HepG2 (cell line): ENCODE measurements around the gene SLC1A4. TPM values are rescaled to one million over a fixed set of nuclear protein-coding genes. Genes with fewer than 3 reads are reported as not detected.

Experiments used
- ASH2L ChIP-seq: fragments of 300-600, 200-600 bp; sonication (generic); IDR thresholded peaks from 2 replicates; pipeline ENCODE4 v1.7.0; 2017; ENCODE audit warnings: low read depth, mild to moderate bottlenecking, moderate library complexity, mixed read lengths, low read length; ENCODE audit not compliant: insufficient read length
- FOXC1 ChIP-seq: sonication (generic); formaldehyde crosslinking; IDR thresholded peaks from 2 replicates; pipeline ENCODE4 v1.8.0; 2022; ENCODE audit warnings: mild to moderate bottlenecking, missing genetic modification reagents, borderline replicate concordance
- GATA4 ChIP-seq: sonication (generic); IDR thresholded peaks from 2 replicates; pipeline ENCODE4 v1.6.1; 2016; ENCODE audit warnings: antibody characterized with exemption, low read depth, borderline replicate concordance
- HNF4G ChIP-seq, 2 experiments: sonication (generic) in 1 of 2; formaldehyde crosslinking in 1 of 2; IDR thresholded peaks; 2 replicates each; pipeline versions ENCODE4 v1.4.0 to v1.6.1; 2011 to 2020; ENCODE audit warnings: borderline replicate concordance in 2 of 2, low read depth in 2 of 2, mild to moderate bottlenecking in 2 of 2, low read length in 1 of 2, missing genetic modification reagents in 1 of 2, moderate library complexity in 1 of 2
- KLF9 ChIP-seq: IDR thresholded peaks from 2 replicates; pipeline ENCODE4 v1.6.1; 2016; ENCODE audit warnings: low read depth
- MXD1 ChIP-seq: sonication (generic); formaldehyde crosslinking; IDR thresholded peaks from 2 replicates; pipeline ENCODE4 v1.4.0; 2020; ENCODE audit warnings: mild to moderate bottlenecking, missing genetic modification reagents
- NFATC3 ChIP-seq: sonication (generic); formaldehyde crosslinking; IDR thresholded peaks from 2 replicates; pipeline ENCODE4 v1.5.1; 2020; ENCODE audit warnings: mild to moderate bottlenecking, missing genetic modification reagents
- NPAS2 ChIP-seq: sonication (generic); formaldehyde crosslinking; IDR thresholded peaks from 2 replicates; pipeline ENCODE4 v1.8.0; 2022; ENCODE audit warnings: mild to moderate bottlenecking, missing genetic modification reagents, borderline replicate concordance
- PHB2 ChIP-seq: fragments of 450-650 bp; IDR thresholded peaks from 2 replicates; pipeline ENCODE4 v1.6.1; 2018; ENCODE audit not compliant: partially characterized antibody
- SATB2 ChIP-seq: sonication (generic); formaldehyde crosslinking; IDR thresholded peaks from 2 replicates; pipeline ENCODE4 v1.5.0; 2020; ENCODE audit warnings: missing genetic modification reagents
- SCMH1 ChIP-seq: sonication (generic); formaldehyde crosslinking; IDR thresholded peaks from 2 replicates; pipeline ENCODE4 v1.9.0; 2021; ENCODE audit warnings: missing genetic modification reagents, mild to moderate bottlenecking, borderline replicate concordance
- SETDB1 ChIP-seq: sonication (generic); formaldehyde crosslinking; IDR thresholded peaks from 2 replicates; pipeline ENCODE4 v1.5.1; 2020; ENCODE audit warnings: missing genetic modification reagents, mild to moderate bottlenecking, borderline replicate concordance
- STAT5B ChIP-seq: sonication (generic); formaldehyde crosslinking; IDR thresholded peaks from 2 replicates; pipeline ENCODE4 v1.4.0; 2020; ENCODE audit warnings: missing genetic modification reagents
- SYNCRIP ChIP-seq: fragments of 200-400 bp; formaldehyde crosslinking; IDR thresholded peaks from 2 replicates; pipeline ENCODE4 v1.6.1; 2018; ENCODE audit warnings: mild to moderate bottlenecking, low read depth, low read length; ENCODE audit not compliant: insufficient read depth
- ZBTB26 ChIP-seq: IDR thresholded peaks from 2 replicates; pipeline ENCODE4 v1.6.1; 2016; ENCODE audit warnings: missing compliant biosample characterization, missing genetic modification reagents, borderline replicate concordance
- ZKSCAN1 ChIP-seq: fragments of 150-350 bp; IDR thresholded peaks from 2 replicates; pipeline ENCODE4 v1.6.1; 2014; ENCODE audit warnings: low read length
- ZNF207 ChIP-seq: fragments of 450-650 bp; IDR thresholded peaks from 2 replicates; pipeline ENCODE4 v1.6.1; 2016; ENCODE audit warnings: antibody characterized with exemption, borderline replicate concordance
- ZNF251 ChIP-seq: sonication (generic); formaldehyde crosslinking; IDR thresholded peaks from 2 replicates; pipeline ENCODE4 v1.9.0; 2021; ENCODE audit warnings: mild to moderate bottlenecking, missing genetic modification reagents
- ZNF83 ChIP-seq: sonication (generic); formaldehyde crosslinking; IDR thresholded peaks from 2 replicates; pipeline ENCODE4 v1.4.0; 2020; ENCODE audit warnings: missing genetic modification reagents, mild to moderate bottlenecking, borderline replicate concordance
- polyA plus RNA-seq, 8 experiments: library from polyadenylated mRNA; depleted of rRNA in 3 of 8; stranded (reverse) in 7 of 8; unstranded in 1 of 8; fragments of >200 nt; fragmentation: Illumina TruSeq in 4 of 8; extraction: Trizol in 4 of 8; gene quantifications; 2 replicates each; pipeline versions ENCODE4 v1.2.1 to v1.2.3, GENCODE V29; 2011 to 2016; ENCODE audit warnings: low read depth in 4 of 8, missing spikeins in 1 of 8, mixed read lengths in 1 of 8; ENCODE audit not compliant: insufficient read depth in 1 of 8
- total RNA-seq, 5 experiments: library from RNA; depleted of rRNA; stranded (reverse); fragments of >200 nt; fragmentation: Illumina TruSeq; extraction: Trizol; gene quantifications; 2 replicates each; pipeline ENCODE4 v1.2.3, GENCODE V29; 2016; ENCODE audit warnings: low read depth in 1 of 5
- TF ChIP-seq, protein P1 (sequence below): sonication (generic); formaldehyde crosslinking; conservative IDR thresholded peaks from 2 replicates; pipeline ENCODE4 v1.4.0; 2020; ENCODE audit warnings: mild to moderate bottlenecking, missing genetic modification reagents, moderate library complexity
- TF ChIP-seq, protein P2 (sequence below): sonication (generic); formaldehyde crosslinking; IDR thresholded peaks from 2 replicates; pipeline ENCODE4 v1.9.0; 2021; ENCODE audit warnings: missing genetic modification reagents, mild to moderate bottlenecking, borderline replicate concordance

The SLC1A4 gene
- total and polyA plus RNA-seq, 2 of the 13 experiments (the other 11 are each of a cell fraction or from before 2014, with no cell fraction given): 21.0 to 39.6 TPM

DNA sequence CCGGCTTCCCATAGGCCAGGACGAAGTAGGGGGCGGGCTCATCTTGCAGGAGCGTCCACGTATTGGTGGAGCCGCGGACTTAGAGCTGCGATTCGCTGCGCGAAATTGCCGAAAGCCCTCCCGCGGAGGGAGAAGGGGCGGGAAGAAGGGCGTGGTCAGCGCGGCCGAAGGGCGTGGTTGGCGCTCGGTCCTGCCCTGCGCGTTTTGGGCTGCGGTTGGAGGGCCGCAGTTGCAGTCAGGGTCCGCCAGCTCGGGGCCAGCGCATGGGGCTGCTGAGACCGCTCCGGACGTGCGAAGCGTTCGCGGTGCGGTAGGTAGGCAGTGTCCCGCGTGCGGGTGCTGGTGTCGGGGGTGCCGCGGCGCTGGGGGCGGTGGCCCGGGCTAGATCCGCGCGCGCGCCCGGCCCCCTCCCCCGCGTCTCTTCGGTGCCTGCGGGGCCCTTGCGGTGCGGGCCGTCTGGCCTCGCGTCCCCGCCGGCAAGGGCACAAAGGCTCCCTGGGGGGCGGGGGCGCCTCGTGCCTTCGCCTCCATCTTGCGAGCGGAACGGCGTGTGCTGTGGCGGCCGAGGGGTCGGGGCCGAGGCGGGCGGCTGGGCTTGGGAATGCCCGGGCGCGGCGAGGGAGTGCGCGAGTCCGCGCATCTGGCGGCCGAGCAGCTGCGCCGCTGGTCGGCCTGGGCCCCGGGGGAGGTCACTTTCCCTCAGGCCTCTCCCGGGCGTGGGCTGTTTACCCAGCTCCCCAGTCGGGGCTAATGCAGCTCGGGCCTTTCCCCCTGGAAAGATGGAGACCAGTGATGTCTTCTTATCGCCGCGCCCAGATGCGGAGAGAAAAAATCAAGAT lies 67.2 kb downstream of the SLC1A4 start, which contains the start of gene CEP68 (continued):
- TF ChIP-seq, protein P1, sequence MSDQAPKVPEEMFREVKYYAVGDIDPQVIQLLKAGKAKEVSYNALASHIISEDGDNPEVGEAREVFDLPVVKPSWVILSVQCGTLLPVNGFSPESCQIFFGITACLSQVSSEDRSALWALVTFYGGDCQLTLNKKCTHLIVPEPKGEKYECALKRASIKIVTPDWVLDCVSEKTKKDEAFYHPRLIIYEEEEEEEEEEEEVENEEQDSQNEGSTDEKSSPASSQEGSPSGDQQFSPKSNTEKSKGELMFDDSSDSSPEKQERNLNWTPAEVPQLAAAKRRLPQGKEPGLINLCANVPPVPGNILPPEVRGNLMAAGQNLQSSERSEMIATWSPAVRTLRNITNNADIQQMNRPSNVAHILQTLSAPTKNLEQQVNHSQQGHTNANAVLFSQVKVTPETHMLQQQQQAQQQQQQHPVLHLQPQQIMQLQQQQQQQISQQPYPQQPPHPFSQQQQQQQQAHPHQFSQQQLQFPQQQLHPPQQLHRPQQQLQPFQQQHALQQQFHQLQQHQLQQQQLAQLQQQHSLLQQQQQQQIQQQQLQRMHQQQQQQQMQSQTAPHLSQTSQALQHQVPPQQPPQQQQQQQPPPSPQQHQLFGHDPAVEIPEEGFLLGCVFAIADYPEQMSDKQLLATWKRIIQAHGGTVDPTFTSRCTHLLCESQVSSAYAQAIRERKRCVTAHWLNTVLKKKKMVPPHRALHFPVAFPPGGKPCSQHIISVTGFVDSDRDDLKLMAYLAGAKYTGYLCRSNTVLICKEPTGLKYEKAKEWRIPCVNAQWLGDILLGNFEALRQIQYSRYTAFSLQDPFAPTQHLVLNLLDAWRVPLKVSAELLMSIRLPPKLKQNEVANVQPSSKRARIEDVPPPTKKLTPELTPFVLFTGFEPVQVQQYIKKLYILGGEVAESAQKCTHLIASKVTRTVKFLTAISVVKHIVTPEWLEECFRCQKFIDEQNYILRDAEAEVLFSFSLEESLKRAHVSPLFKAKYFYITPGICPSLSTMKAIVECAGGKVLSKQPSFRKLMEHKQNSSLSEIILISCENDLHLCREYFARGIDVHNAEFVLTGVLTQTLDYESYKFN: no peak; the same call in none of the 2 replicates
- no peak for TF ChIP-seq SETDB1 (CRISPR knock-in tag)
- TF ChIP-seq ZNF207: no peak
- TF ChIP-seq NPAS2 (CRISPR knock-in tag): no peak
- TF ChIP-seq HNF4G (IDR thresholded peaks at IDR 0.05; ENCODE audit: borderline replicate concordance, low read depth, low read length): no peak
- 0 out of 2 replicates have a peak, but pooled peaks have one; percentile 30 for TF ChIP-seq HNF4G (CRISPR knock-in tag; IDR thresholded peaks at IDR 0.05; ENCODE audit: borderline replicate concordance, low read depth)
- peak; percentile 33; the same call in 1 of the 2 replicates for TF ChIP-seq GATA4
- 0 out of 2 replicates have a peak, but pooled peaks have one; percentile 71 for TF ChIP-seq NFATC3 (CRISPR knock-in tag)
- TF ChIP-seq MXD1 (CRISPR knock-in tag): peak; percentile 52; the same call in 1 of the 2 replicates
- peak; percentile 93 for TF ChIP-seq SATB2 (CRISPR knock-in tag)
- TF ChIP-seq STAT5B: no peak
- TF ChIP-seq, protein P2, sequence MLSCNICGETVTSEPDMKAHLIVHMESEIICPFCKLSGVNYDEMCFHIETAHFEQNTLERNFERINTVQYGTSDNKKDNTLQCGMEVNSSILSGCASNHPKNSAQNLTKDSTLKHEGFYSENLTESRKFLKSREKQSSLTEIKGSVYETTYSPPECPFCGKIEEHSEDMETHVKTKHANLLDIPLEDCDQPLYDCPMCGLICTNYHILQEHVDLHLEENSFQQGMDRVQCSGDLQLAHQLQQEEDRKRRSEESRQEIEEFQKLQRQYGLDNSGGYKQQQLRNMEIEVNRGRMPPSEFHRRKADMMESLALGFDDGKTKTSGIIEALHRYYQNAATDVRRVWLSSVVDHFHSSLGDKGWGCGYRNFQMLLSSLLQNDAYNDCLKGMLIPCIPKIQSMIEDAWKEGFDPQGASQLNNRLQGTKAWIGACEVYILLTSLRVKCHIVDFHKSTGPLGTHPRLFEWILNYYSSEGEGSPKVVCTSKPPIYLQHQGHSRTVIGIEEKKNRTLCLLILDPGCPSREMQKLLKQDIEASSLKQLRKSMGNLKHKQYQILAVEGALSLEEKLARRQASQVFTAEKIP (CRISPR knock-in tag): no peak
- TF ChIP-seq SYNCRIP: no peak
- no peak for TF ChIP-seq KLF9 (CRISPR knock-in tag)
- no peak for TF ChIP-seq PHB2
- TF ChIP-seq ZBTB26 (CRISPR knock-in tag): peak; percentile 59
- TF ChIP-seq ASH2L: peak; percentile 74
- TF ChIP-seq FOXC1 (CRISPR knock-in tag): no peak; the same call in 1 of the 2 replicates
- TF ChIP-seq SCMH1: no peak
- TF ChIP-seq ZKSCAN1: no peak
- no peak for TF ChIP-seq ZNF251 (CRISPR knock-in tag)
- TF ChIP-seq ZNF83 (CRISPR knock-in tag): no peak
